Vagina (tissue), 2 donors: ENCODE measurements around the gene SMIM29. TPM values are rescaled to one million over a fixed set of nuclear protein-coding genes. Genes with fewer than 3 reads are reported as not detected.

Source experiments
- DNase-seq, 2 donors: peaks; one replicate each; pipeline ENCODE4 v3.0.0-alpha.2; 2017; ENCODE audit errors: extremely low spot score in 2 of 2
- H3K27ac ChIP-seq: fragments of 200-600 bp; sonication (generic); one replicate; pipeline ENCODE4 v1.5.1; 2019
- H3K27me3 ChIP-seq: fragments of 200-600 bp; sonication (generic); one replicate; pipeline ENCODE4 v1.5.1; 2019
- H3K36me3 ChIP-seq, 2 donors: fragments of 200-600 bp; sonication (generic); one replicate each; pipeline ENCODE4 v1.5.1; 2017 to 2019
- H3K4me1 ChIP-seq: fragments of 200-600 bp; sonication (generic); one replicate; pipeline ENCODE4 v1.5.1; 2019
- H3K4me3 ChIP-seq, 2 donors: fragments of 200-600 bp; sonication (generic); 1 replicate in 1 of 2; 2 replicates in 1 of 2; pipeline ENCODE4 v1.5.1; 2016 to 2019
- H3K9me3 ChIP-seq: fragments of 200-600 bp; sonication (generic); one replicate; pipeline ENCODE4 v1.5.1; 2019
- CTCF ChIP-seq, 3 experiments: fragments of 450-650 bp in 2 of 3; fragments of 200-600 bp in 1 of 3; sonication (generic) in 1 of 3; IDR thresholded peaks; one replicate each; pipeline ENCODE4 v1.5.1; 2017 to 2019; ENCODE audit warnings: antibody characterized with exemption in 3 of 3, mild to moderate bottlenecking in 2 of 3, moderate library complexity in 2 of 3
- POLR2A ChIP-seq, 2 donors: fragments of 450-650 bp; IDR thresholded peaks; one replicate each; pipeline ENCODE4 v1.6.1; 2017; ENCODE audit warnings: antibody characterized with exemption in 2 of 2, mild to moderate bottlenecking in 2 of 2, moderate library complexity in 2 of 2
- POLR2AphosphoS5 ChIP-seq, 2 donors: sonication (generic); formaldehyde crosslinking; IDR thresholded peaks; one replicate each; pipeline ENCODE4 v1.9.0; 2017; ENCODE audit warnings: antibody characterized with exemption in 2 of 2, mild to moderate bottlenecking in 2 of 2, low read depth in 1 of 2; ENCODE audit not compliant: insufficient read depth in 1 of 2
- intact Hi-C: fragments of 100-400 bp; cut with DNase I; formaldehyde crosslinking; loops from one replicate; pipeline ENCODE4 v1.15.1; 2023
- total RNA-seq: library from RNA; depleted of rRNA; stranded (reverse); fragments of >200 nt; gene quantifications from one replicate; pipeline ENCODE4 v1.2.3, GENCODE V29; 2016

SMIM29 gene
- total RNA-seq, 1 donor from 2014 or later, result 22.3 TPM

GRCh38 chr6:34226066-34226465 is 22.7 kb downstream of the SMIM29 start:
- Histone ChIP-seq H3K4me3 (no peak overlapping the region), H3K36me3 (no peaks in the 10 kb centered on the region), H3K4me1 (peaks cover 29% of the 10 kb centered on the region), H3K27me3 (no peaks in the 10 kb centered on the region), H3K9me3 (no peaks in the 10 kb centered on the region), H3K27ac (peak overlapping the region; percentile 33)
- intact Hi-C loops, result no loop called here
- DNase-seq, result no peak
- TF ChIP-seq POLR2A (IDR thresholded peaks at IDR 0.05) (no peak), CTCF (IDR thresholded peaks at IDR 0.05) (no peak), POLR2AphosphoS5 (IDR thresholded peaks at IDR 0.05; ENCODE audit: insufficient read depth in 1 of 2, low read depth in 1 of 2) (no peak)

GRCh38 chr6:34225551-34225950 is 23.3 kb downstream of the SMIM29 start:
- H3K27me3 ChIP-seq, result no peaks in the 10 kb centered on the region
- no peaks in the 10 kb centered on the region for H3K36me3 ChIP-seq
- no peaks in the 10 kb centered on the region for H3K9me3 ChIP-seq
- TF ChIP-seq POLR2A (IDR thresholded peaks at IDR 0.05) (no peak), CTCF (IDR thresholded peaks at IDR 0.05) (no peak), POLR2AphosphoS5 (IDR thresholded peaks at IDR 0.05; ENCODE audit: insufficient read depth in 1 of 2, low read depth in 1 of 2) (no peak)
- DNase-seq, result no peak
- peaks cover 29% of the 10 kb centered on the region for H3K4me1 ChIP-seq
- intact Hi-C loops, result no loop called here
- no peak overlapping the region for H3K4me3 ChIP-seq
- peak overlapping the region; percentile 100 for H3K27ac ChIP-seq

- intact Hi-C loops, result no loop called here
- TF ChIP-seq CTCF (IDR thresholded peaks at IDR 0.05), result no peak
- TF ChIP-seq POLR2AphosphoS5 (IDR thresholded peaks at IDR 0.05; ENCODE audit: insufficient read depth in 1 of 2, low read depth in 1 of 2), result peak; percentile 35 to 95
- peak in 1 of 2 donors; percentile 87 for TF ChIP-seq POLR2A (IDR thresholded peaks at IDR 0.05)
- peak overlapping the region; percentile 75 to 90 for H3K4me3 ChIP-seq
- peak overlapping the region; percentile 100 for H3K27ac ChIP-seq
- peak in 1 of 2 donors; percentile 96 for DNase-seq
- no peaks in the 10 kb centered on the region for H3K9me3 ChIP-seq
- no peaks in the 10 kb centered on the region for H3K27me3 ChIP-seq
- no peaks in the 10 kb centered on the region for H3K36me3 ChIP-seq
- H3K4me1 ChIP-seq, result peaks cover 29% of the 10 kb centered on the region
Observed at GRCh38 chr6:34223956-34224940, 24.6 kb downstream of the SMIM29 start.

DNA sequence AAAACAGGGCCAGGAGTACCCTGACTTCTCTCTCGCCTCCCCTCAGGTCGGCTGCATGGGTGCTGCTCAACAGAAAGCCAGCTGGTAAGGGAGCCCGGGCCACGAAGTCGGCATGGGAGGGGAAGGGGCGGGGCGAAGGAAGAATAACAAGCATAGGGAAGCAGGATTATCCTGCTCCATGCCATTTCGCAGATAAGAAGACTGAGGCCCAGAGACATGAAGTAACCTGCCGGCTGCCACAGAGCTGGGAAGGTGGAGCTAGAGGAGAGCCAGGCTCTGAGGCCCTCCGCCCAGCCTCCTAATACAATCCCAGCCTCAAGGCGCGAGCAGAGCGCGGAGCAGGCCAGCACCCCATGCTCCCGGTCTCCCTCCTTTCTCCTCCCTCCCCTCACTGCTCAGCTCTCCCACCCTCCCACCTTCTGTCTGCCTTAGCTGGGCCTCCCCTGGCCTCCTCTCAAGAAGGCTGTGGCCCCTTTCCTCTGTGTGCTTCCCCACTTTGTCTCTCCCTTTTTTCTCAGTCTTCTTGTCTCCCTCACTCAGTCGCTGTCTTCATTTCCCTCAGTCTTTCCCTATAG is 25.3 kb downstream of the SMIM29 start:
- Histone ChIP-seq H3K4me1 (peaks cover 29% of the 10 kb centered on the region), H3K27me3 (no peaks in the 10 kb centered on the region), H3K27ac (peak overlapping the region; percentile 100), H3K4me3 (peak overlapping the region; percentile 75 to 90), H3K9me3 (no peaks in the 10 kb centered on the region), H3K36me3 (no peaks in the 10 kb centered on the region)
- DNase-seq, result no peak
- intact Hi-C loops, result no loop called here
- TF ChIP-seq POLR2AphosphoS5 (IDR thresholded peaks at IDR 0.05; ENCODE audit: insufficient read depth in 1 of 2, low read depth in 1 of 2), result no peak

DNA sequence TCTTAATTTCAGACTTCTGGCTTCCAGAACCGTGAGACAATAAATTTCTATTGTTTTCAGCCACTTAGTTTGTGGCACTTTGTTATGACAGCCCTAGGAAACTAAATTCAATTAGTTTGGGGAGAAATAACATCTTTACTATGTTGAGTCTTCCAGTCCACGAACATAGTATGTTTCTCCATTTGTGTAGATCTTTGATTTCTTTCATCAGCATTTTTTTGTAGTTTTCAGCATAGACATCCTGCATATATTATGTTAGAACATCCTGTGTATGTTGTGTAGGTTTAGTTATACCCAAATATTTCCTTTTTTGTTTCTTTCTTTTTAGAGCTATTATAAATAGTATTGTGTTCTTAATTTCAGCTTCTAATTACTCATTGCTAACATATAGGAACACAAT is 30.1 kb downstream of the SMIM29 start:
- Histone ChIP-seq H3K27ac (no peak overlapping the region), H3K4me1 (peaks cover 8% of the 10 kb centered on the region), H3K9me3 (no peaks in the 10 kb centered on the region), H3K36me3 (no peaks in the 10 kb centered on the region), H3K27me3 (no peaks in the 10 kb centered on the region), H3K4me3 (no peak overlapping the region)
- intact Hi-C loops, result no loop called here
- no peak for DNase-seq
- no peak for TF ChIP-seq CTCF (IDR thresholded peaks at IDR 0.05)
- TF ChIP-seq POLR2AphosphoS5 (IDR thresholded peaks at IDR 0.05; ENCODE audit: insufficient read depth in 1 of 2, low read depth in 1 of 2), result no peak
- no peak for TF ChIP-seq POLR2A (IDR thresholded peaks at IDR 0.05)
